HEK293 (cell line): ENCODE data around the gene CTBP2.

Experiments used
- CTCF ChIA-PET: fragments of 350-600 bp; formaldehyde crosslinking; extraction: SDS; loops from one replicate; lab custom pipeline; 2021; ENCODE audit warnings: antibody characterized with exemption; lab: Yijun Ruan, JAX
- POLR2A ChIA-PET: fragments of 300-600 bp; formaldehyde crosslinking; extraction: SDS; loops from one replicate; lab custom pipeline; 2020; ENCODE audit warnings: antibody characterized with exemption, inconsistent platforms; lab: Yijun Ruan, JAX
- H3K27ac ChIP-seq: fragments of 200-500 bp; sonication (Bioruptor generic); 2 replicates; pipeline ENCODE4 v1.5.1; 2014; ENCODE audit warnings: low read depth, low read length, control low read depth, inconsistent platforms; ENCODE audit errors: extremely low read depth
- H3K36me3 ChIP-seq, 2 experiments: fragments of 200-500 bp in 1 of 2; sonication (Bioruptor generic) in 1 of 2; 1 replicate in 1 of 2; 2 replicates in 1 of 2; pipeline ENCODE4 v1.5.1; 2014 to 2017; ENCODE audit warnings: inconsistent platforms in 2 of 2, low read length in 2 of 2; ENCODE audit not compliant: control insufficient read depth in 2 of 2, insufficient read depth in 1 of 2
- H3K4me1 ChIP-seq: fragments of 200-500 bp; sonication (Bioruptor generic); 2 replicates; pipeline ENCODE4 v1.5.1; 2014; ENCODE audit warnings: mild to moderate bottlenecking, low read length, inconsistent platforms; ENCODE audit not compliant: control insufficient read depth, insufficient read depth
- H3K4me3 ChIP-seq: 2 replicates; pipeline ENCODE4 v1.5.1; 2011; ENCODE audit warnings: low read depth, mild to moderate bottlenecking, control low read depth, low read length, moderate library complexity
- H3K9me3 ChIP-seq: fragments of 200-500 bp; sonication (Bioruptor generic); 2 replicates; pipeline ENCODE4 v1.5.1; 2014; ENCODE audit warnings: low read depth, low read length, inconsistent platforms; ENCODE audit not compliant: control insufficient read depth, insufficient read depth
- BCL11A ChIP-seq: fragments of 450-650 bp; formaldehyde crosslinking; IDR thresholded peaks from 2 replicates; pipeline ENCODE4 v1.5.1; 2016; ENCODE audit warnings: low read depth, missing biosample characterization, missing genetic modification characterization
- ELK4 ChIP-seq: IDR thresholded peaks from 2 replicates; pipeline ENCODE4 v1.6.1; 2011; ENCODE audit warnings: mild to moderate bottlenecking, low read depth, low read length, borderline replicate concordance
- GFI1B ChIP-seq: fragments of 450-650 bp; formaldehyde crosslinking; IDR thresholded peaks from 2 replicates; pipeline ENCODE4 v1.5.1; 2016; ENCODE audit warnings: missing biosample characterization, missing genetic modification characterization
- HOXD13 ChIP-seq: sonication (generic); formaldehyde crosslinking; IDR thresholded peaks from 2 replicates; pipeline ENCODE4 v1.8.0; 2022; ENCODE audit warnings: missing genetic modification reagents, borderline replicate concordance
- KLF8 ChIP-seq: fragments of 450-650 bp; formaldehyde crosslinking; IDR thresholded peaks from 2 replicates; pipeline ENCODE4 v1.5.1; 2016; ENCODE audit warnings: missing biosample characterization, missing genetic modification characterization
- REST ChIP-seq: fragments of 450-650 bp; formaldehyde crosslinking; IDR thresholded peaks from 2 replicates; pipeline ENCODE4 v1.5.1; 2016; ENCODE audit warnings: missing biosample characterization, missing genetic modification characterization
- SP3 ChIP-seq: fragments of 450-650 bp; formaldehyde crosslinking; IDR thresholded peaks from 2 replicates; pipeline ENCODE4 v1.5.1; 2016; ENCODE audit warnings: missing biosample characterization, missing genetic modification characterization
- ZBTB8A ChIP-seq: fragments of 450-650 bp; formaldehyde crosslinking; IDR thresholded peaks from 2 replicates; pipeline ENCODE4 v1.5.1; 2016; ENCODE audit warnings: missing biosample characterization, missing genetic modification characterization
- ZIC2 ChIP-seq: fragments of 450-650 bp; formaldehyde crosslinking; IDR thresholded peaks from 2 replicates; pipeline ENCODE4 v1.5.1; 2016; ENCODE audit warnings: missing biosample characterization, missing genetic modification characterization
- ZNF133 ChIP-seq: fragments of 450-650 bp; formaldehyde crosslinking; IDR thresholded peaks from 2 replicates; pipeline ENCODE4 v1.5.1; 2016; ENCODE audit warnings: missing biosample characterization, missing genetic modification characterization
- ZNF26 ChIP-seq: fragments of 450-650 bp; formaldehyde crosslinking; IDR thresholded peaks from 2 replicates; pipeline ENCODE4 v1.5.1; 2016; ENCODE audit warnings: missing biosample characterization, missing genetic modification characterization
- ZNF426 ChIP-seq: fragments of 450-650 bp; formaldehyde crosslinking; IDR thresholded peaks from 2 replicates; pipeline ENCODE4 v1.5.1; 2017; ENCODE audit warnings: missing biosample characterization, missing genetic modification characterization, mild to moderate bottlenecking, inconsistent platforms, moderate library complexity
- ZNF555 ChIP-seq: fragments of 450-650 bp; formaldehyde crosslinking; conservative IDR thresholded peaks from 2 replicates; pipeline ENCODE4 v1.5.1; 2017; ENCODE audit warnings: missing biosample characterization, mild to moderate bottlenecking, missing genetic modification characterization, inconsistent platforms
- ZNF560 ChIP-seq: fragments of 450-650 bp; formaldehyde crosslinking; IDR thresholded peaks from 2 replicates; pipeline ENCODE4 v1.5.1; 2017; ENCODE audit warnings: missing biosample characterization, missing genetic modification characterization, borderline replicate concordance
- ZNF639 ChIP-seq: fragments of 450-650 bp; formaldehyde crosslinking; IDR thresholded peaks from 2 replicates; pipeline ENCODE4 v1.5.1; 2016; ENCODE audit warnings: missing biosample characterization, missing genetic modification characterization
- ZNF645 ChIP-seq: fragments of 450-650 bp; formaldehyde crosslinking; IDR thresholded peaks from 2 replicates; pipeline ENCODE4; 2016; ENCODE audit warnings: missing biosample characterization, missing genetic modification characterization
- ZNF704 ChIP-seq: fragments of 450-650 bp; formaldehyde crosslinking; IDR thresholded peaks from 2 replicates; pipeline ENCODE4 v1.5.1; 2016; ENCODE audit warnings: missing biosample characterization, missing genetic modification characterization
- ZNF707 ChIP-seq: fragments of 450-650 bp; formaldehyde crosslinking; IDR thresholded peaks from 2 replicates; pipeline ENCODE4 v1.5.1; 2016; ENCODE audit warnings: missing biosample characterization, missing genetic modification characterization
- ZNF76 ChIP-seq: fragments of 450-650 bp; formaldehyde crosslinking; IDR thresholded peaks from 2 replicates; pipeline ENCODE4; 2016; ENCODE audit warnings: low read depth, missing biosample characterization, missing genetic modification characterization, borderline replicate concordance
- ZSCAN23 ChIP-seq: fragments of 450-650 bp; formaldehyde crosslinking; IDR thresholded peaks from 2 replicates; pipeline ENCODE4 v1.5.1; 2016; ENCODE audit warnings: missing biosample characterization, missing genetic modification characterization

CTBP2 gene

GRCh38 chr10:125091891-125092290, 68.5 kb downstream of the CTBP2 start:
- ChIA-PET POLR2A (interaction anchor here (0.6 to 0.7 kb wide), 2 partner anchors 13 to 35 kb away, joined by 4 read pairs; no protein-coding TSS in a partner anchor), CTCF (interaction anchor here (1.1 kb wide), 1 partner anchor 8 kb away, joined by 4 read pairs; no protein-coding TSS in a partner anchor)
- no peaks in the 10 kb centered on the region for H3K9me3 ChIP-seq
- no peak overlapping the region for H3K27ac ChIP-seq
- peaks cover 8% of the 10 kb centered on the region for H3K4me1 ChIP-seq
- TF ChIP-seq ZNF26: no peak
- TF ChIP-seq ZNF133: no peak
- no peak for TF ChIP-seq ZIC2 (tag by site-specific recombination)
- no peak for TF ChIP-seq ZNF426 (tag by site-specific recombination)
- TF ChIP-seq HOXD13 (CRISPR knock-in tag): no peak
- TF ChIP-seq ZNF704 (tag by site-specific recombination): no peak
- no peak for TF ChIP-seq ZNF555
- TF ChIP-seq SP3 (tag by site-specific recombination): no peak
- TF ChIP-seq KLF8 (tag by site-specific recombination): no peak
- no peak for TF ChIP-seq ZNF707 (tag by site-specific recombination)
- TF ChIP-seq ZNF639 (tag by site-specific recombination): no peak
- no peak for TF ChIP-seq ZSCAN23 (tag by site-specific recombination)
- TF ChIP-seq ZNF76 (tag by site-specific recombination): no peak
- no peak for TF ChIP-seq GFI1B
- no peak for TF ChIP-seq ELK4
- no peak for TF ChIP-seq ZNF560 (tag by site-specific recombination)
- TF ChIP-seq REST (tag by site-specific recombination): no peak
- no peak for TF ChIP-seq ZBTB8A (tag by site-specific recombination)
- no peak for TF ChIP-seq ZNF645 (tag by site-specific recombination)
- no peak for TF ChIP-seq BCL11A (tag by site-specific recombination)
- H3K36me3 ChIP-seq: peaks cover 4 to 22% of the 10 kb centered on the region in 2 experiments; a peak in 2 of 3 replicates
- H3K4me3 ChIP-seq: no peak overlapping the region
